Cardiac muscle cell (in vitro differentiated cells and primary cell): ENCODE data around the gene CLDN11. TPM values are rescaled to one million over a fixed set of nuclear protein-coding genes. Genes with fewer than 3 reads are reported as not detected.
A peak's percentile ranks its signal among the peaks of the same experiment; 100 is the strongest.

ENCODE experiments used
- DNase-seq, 2 donors: peaks; one replicate each; pipeline versions ENCODE4 v3.0.0 to v3.0.0-alpha.2; 2010 to 2017; ENCODE audit warnings: low read depth in 1 of 2, low spot score in 1 of 2
- H3K27ac ChIP-seq: fragments of 200-600 bp; sonication (generic); 2 replicates; pipeline ENCODE4 v1.5.1; 2016
- H3K27me3 ChIP-seq: fragments of 200-600 bp; sonication (generic); 2 replicates; pipeline ENCODE4 v1.6.0; 2016; ENCODE audit warnings: control low read depth
- H3K36me3 ChIP-seq: fragments of 200-600 bp; sonication (generic); 2 replicates; pipeline ENCODE4 v1.5.1; 2016; ENCODE audit warnings: control low read depth
- H3K4me1 ChIP-seq: fragments of 200-600 bp; sonication (generic); 2 replicates; pipeline ENCODE4 v1.8.1; 2017; ENCODE audit warnings: low read depth, mild to moderate bottlenecking, mixed run types
- H3K4me3 ChIP-seq: fragments of 200-600 bp; sonication (generic); 2 replicates; pipeline ENCODE4 v1.5.1; 2016; ENCODE audit warnings: mild to moderate bottlenecking
- H3K9me3 ChIP-seq: fragments of 200-600 bp; sonication (generic); 2 replicates; pipeline ENCODE4 v1.5.1; 2017; ENCODE audit warnings: low read depth, mild to moderate bottlenecking, control low read depth
- polyA plus RNA-seq: library from polyadenylated mRNA; unstranded; fragments of >200 nt; fragmentation: Nextera tagmentation; extraction: Ambion mirVana; gene quantifications from 2 replicates; pipeline ENCODE4 v1.2.1, GENCODE V29; 2016
- total RNA-seq: library from RNA; depleted of rRNA; stranded (reverse); fragments of >200 nt; gene quantifications from 2 replicates; pipeline ENCODE4 v1.2.3, GENCODE V29; 2016
- TF ChIP-seq, protein P1 (sequence below): IDR thresholded peaks from 2 replicates; pipeline ENCODE4 v1.5.1; 2012; ENCODE audit warnings: low read depth, mild to moderate bottlenecking, low read length

Gene CLDN11
- total and polyA plus RNA-seq, 2 experiments from 2014 or later = 0.09 TPM; not detected in 1

DNA sequence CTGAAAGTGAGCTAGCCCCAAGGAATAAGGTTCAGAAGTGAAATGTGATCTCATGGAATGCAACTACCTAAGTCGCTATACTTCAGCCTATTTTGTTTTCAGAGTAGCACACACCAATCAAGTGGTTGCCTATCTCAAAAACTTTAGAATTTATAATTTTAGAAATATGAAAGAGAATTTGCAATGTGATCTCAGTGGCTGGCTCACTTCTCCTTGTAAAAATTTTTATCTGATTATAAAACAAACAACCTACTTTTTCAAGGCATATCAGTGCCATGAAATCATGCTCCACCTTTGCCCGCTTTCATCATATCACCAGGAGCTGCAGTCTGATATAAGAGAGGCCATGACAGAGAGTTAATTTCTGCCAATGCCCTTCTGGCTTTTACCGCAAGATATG is 47.3 kb downstream of the CLDN11 start:
- Histone ChIP-seq H3K9me3 (no peaks in the 10 kb centered on the region), H3K36me3 (no peaks in the 10 kb centered on the region)

DNA sequence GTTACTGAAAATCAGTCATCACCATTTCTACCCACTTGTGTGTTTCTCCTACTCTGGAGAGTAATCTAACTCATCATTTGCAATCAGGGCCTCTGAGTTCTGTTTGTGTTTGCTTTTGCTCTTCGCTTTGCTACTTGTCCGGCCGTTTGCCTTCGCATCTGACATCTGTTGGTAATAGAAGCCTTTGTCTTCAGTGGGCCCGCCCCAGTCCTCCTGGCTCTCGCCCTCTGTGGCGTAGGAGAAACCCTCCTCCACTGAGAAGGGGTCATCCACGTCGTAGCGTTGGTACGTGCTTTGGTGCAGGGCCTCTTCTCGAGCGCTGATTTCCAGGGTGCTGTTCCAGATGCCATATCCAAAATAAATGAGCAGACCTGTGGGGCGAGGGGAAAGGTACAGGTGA is 48.3 kb downstream of the CLDN11 start:
- no peaks in the 10 kb centered on the region for H3K36me3 ChIP-seq
- no peak for DNase-seq
- no peaks in the 10 kb centered on the region for H3K4me1 ChIP-seq
- H3K27ac ChIP-seq = no peak overlapping the region
- no peaks in the 10 kb centered on the region for H3K27me3 ChIP-seq
- no peak overlapping the region for H3K4me3 ChIP-seq
- no peaks in the 10 kb centered on the region for H3K9me3 ChIP-seq
- TF ChIP-seq, protein P1, sequence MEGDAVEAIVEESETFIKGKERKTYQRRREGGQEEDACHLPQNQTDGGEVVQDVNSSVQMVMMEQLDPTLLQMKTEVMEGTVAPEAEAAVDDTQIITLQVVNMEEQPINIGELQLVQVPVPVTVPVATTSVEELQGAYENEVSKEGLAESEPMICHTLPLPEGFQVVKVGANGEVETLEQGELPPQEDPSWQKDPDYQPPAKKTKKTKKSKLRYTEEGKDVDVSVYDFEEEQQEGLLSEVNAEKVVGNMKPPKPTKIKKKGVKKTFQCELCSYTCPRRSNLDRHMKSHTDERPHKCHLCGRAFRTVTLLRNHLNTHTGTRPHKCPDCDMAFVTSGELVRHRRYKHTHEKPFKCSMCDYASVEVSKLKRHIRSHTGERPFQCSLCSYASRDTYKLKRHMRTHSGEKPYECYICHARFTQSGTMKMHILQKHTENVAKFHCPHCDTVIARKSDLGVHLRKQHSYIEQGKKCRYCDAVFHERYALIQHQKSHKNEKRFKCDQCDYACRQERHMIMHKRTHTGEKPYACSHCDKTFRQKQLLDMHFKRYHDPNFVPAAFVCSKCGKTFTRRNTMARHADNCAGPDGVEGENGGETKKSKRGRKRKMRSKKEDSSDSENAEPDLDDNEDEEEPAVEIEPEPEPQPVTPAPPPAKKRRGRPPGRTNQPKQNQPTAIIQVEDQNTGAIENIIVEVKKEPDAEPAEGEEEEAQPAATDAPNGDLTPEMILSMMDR = no peak

More for the DNA sequence above, 47.3 kb downstream of the CLDN11 start:
- no peaks in the 10 kb centered on the region for H3K4me1 ChIP-seq
- H3K27ac ChIP-seq = no peak overlapping the region
- no peak for DNase-seq
- no peaks in the 10 kb centered on the region for H3K27me3 ChIP-seq
- H3K4me3 ChIP-seq = no peak overlapping the region
- TF ChIP-seq, protein P1 = no peak

DNA sequence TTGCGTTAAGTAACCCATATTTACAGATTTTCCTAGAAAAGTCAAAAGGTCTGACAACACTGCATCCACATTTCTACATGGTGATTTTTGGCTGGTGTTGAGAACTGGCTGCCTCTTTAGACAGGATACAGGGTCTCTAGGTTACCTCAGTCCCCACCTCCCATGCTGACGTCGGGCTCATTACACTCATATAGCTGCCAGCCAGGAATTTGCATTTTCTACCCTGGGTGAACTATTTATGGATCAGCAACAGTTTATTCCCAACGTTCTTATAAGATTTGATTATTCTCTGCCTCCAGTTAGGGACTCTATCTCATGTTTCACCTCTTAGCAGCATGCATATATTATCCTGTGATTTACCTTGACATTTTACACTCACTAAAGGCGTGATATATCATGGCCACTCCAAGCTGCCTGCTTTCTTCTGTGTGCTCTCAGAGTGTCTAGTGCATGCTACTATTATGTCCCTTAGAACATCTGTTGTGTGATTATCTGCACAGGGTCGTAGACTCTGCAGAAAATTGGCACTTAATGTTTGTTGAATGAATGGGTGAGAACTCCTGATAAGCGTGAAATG is 49.0 kb downstream of the CLDN11 start:
- H3K4me3 ChIP-seq = no peak overlapping the region
- DNase-seq = no peak
- no peaks in the 10 kb centered on the region for H3K4me1 ChIP-seq
- TF ChIP-seq, protein P1 = no peak
- H3K9me3 ChIP-seq = no peaks in the 10 kb centered on the region
- no peak overlapping the region for H3K27ac ChIP-seq
- H3K27me3 ChIP-seq = no peaks in the 10 kb centered on the region
- H3K36me3 ChIP-seq = no peaks in the 10 kb centered on the region

DNA sequence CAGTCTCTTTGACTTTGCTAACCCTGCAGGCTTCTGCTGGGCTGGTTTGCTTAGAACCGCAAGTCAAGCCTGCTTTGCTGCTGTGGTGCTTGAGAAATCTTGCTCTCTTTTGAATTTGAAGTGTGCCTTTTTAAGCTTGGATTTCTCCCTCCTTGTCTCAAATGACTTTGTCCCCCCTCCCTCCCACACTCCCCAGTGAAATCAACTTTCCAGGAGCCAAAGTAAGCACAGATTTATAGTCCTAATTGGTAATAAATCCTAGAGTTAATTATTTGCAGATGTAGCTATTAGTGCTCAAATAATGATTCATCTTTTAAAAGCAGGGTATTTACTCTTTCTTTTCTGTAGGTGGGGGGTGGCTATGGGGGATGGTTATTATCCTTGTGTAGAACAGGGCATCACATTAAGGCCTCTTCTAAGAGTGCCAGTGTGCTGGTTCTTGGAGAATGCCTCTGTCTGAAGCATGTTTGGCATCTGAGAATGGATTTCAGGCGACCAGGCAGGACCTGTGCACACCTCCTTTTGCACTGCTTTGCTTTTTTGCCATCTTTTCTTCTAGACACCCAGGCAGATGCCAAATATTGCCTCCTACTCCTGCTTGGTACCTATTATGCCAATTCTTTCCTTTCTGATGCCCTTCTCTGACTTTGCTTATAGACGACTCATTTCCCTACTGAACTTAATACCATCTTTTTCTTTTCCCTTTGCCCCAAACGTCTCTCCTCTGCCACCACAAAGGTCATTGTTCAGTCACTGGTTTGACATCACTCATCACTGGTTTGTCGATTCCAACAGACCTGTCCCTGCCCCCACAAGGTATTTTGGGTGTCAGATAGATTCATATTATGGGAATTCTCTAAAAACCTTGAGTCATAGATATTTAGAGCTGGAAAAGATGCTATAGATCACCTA is 50.7 kb downstream of the CLDN11 start:
- TF ChIP-seq, protein P1 = no peak
- DNase-seq = peak in 1 of 2 donors; percentile 13
- Histone ChIP-seq H3K4me1 (no peaks in the 10 kb centered on the region), H3K4me3 (no peak overlapping the region), H3K27ac (no peak overlapping the region), H3K27me3 (no peaks in the 10 kb centered on the region), H3K9me3 (no peaks in the 10 kb centered on the region), H3K36me3 (no peaks in the 10 kb centered on the region)

DNA sequence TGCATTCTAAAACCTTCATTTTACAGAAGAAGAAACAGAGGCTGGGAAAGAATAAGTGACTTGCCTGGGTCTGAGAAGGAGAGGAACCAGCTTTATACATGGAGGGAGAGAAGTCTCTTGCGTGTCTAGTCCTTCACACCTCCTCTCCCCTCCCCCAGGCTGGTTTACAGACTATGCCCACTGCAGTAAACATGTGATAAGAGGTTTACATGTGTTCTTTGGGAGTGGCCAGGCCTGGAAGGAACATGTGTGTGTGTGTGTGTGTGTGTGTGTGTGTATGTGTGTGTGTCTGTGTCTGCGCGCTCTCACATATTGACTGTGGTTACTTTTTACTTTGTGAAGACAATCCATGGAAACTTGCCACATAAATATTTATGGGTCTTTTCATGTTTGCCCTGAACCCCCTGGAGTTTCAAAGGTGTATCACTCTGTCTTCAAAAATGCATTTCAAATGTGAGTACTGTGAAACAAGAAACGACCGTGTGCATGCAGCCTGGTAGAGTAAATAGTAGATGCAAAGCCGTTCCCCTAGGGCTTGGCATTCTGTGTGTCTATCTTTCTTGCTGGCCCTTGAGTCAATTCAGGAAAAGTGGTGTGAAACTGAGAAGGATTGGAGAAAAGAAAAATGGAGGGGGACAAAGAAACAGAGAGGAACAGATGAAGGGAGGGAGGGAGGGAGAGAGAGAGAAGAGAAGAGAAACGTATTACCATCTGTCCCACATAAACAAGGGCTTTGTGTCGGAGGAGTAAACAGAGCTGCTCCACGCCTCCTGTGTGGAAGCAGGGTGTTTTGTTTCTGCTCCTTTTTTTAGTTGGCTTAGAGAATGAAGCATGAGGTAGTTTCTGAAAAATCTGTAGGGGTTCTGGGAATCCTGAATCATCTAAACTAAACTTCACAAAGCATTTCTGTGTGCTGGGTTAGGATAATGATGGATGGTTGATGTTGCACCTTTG is 51.7 kb downstream of the CLDN11 start:
- H3K4me1 ChIP-seq = no peaks in the 10 kb centered on the region
- no peaks in the 10 kb centered on the region for H3K9me3 ChIP-seq
- H3K27ac ChIP-seq = no peak overlapping the region
- no peaks in the 10 kb centered on the region for H3K27me3 ChIP-seq
- TF ChIP-seq, protein P1 = no peak
- H3K36me3 ChIP-seq = no peaks in the 10 kb centered on the region
- no peak for DNase-seq
- H3K4me3 ChIP-seq = no peak overlapping the region
